Measurements from ENCODE around the gene C3orf18.

DNA sequence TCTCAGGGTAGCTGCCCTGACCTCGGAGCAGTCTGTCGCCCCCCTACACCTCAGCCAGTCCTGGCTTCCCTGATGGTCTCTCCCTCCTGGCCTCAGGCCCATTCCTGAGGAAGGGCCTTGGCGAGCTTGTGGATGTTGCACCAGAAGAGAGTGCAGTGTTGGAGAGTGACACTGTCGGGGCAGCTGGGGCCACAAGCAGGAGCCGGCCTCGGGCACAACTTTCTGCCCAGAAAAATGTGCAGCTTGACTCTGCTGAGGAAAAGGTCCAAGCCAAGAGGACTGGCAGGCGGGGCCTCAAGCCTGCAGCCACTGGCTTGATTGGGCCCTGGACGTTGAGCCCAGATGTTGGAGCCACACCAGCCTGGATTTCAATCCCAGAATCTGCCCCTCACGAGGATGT is 14.5 kb upstream of the C3orf18 start:
- no peak for TF ChIP-seq POLR2A (IDR thresholded peaks at IDR 0.05; ENCODE audit: low read depth, low read length)
- TF ChIP-seq POLR2AphosphoS5 (IDR thresholded peaks at IDR 0.05; ENCODE audit: low read depth, low read length) = no peak
- TF ChIP-seq TAF1 (IDR thresholded peaks at IDR 0.05; ENCODE audit: low read depth, low read length) = no peak
- no peak for TF ChIP-seq POU2F2 (IDR thresholded peaks at IDR 0.05; ENCODE audit: low read depth, low read length)
- TF ChIP-seq PAX5 (IDR thresholded peaks at IDR 0.05; ENCODE audit: insufficient read depth, low read length, severe bottlenecking) = no peak

Data from GM12891 (cell line).